HEK293 (cell line): ENCODE results near the gene ADCY3.

Experiments
- CTCF ChIA-PET: fragments of 350-600 bp; formaldehyde crosslinking; extraction: SDS; loops from one replicate; lab custom pipeline; 2021; ENCODE audit warnings: antibody characterized with exemption; lab: Yijun Ruan, JAX
- POLR2A ChIA-PET: fragments of 300-600 bp; formaldehyde crosslinking; extraction: SDS; loops from one replicate; lab custom pipeline; 2020; ENCODE audit warnings: antibody characterized with exemption, inconsistent platforms; lab: Yijun Ruan, JAX
- H3K27ac ChIP-seq: fragments of 200-500 bp; sonication (Bioruptor generic); 2 replicates; pipeline ENCODE4 v1.5.1; 2014; ENCODE audit warnings: low read depth, low read length, control low read depth, inconsistent platforms; ENCODE audit errors: extremely low read depth
- H3K36me3 ChIP-seq, 2 experiments: fragments of 200-500 bp in 1 of 2; sonication (Bioruptor generic) in 1 of 2; 1 replicate in 1 of 2; 2 replicates in 1 of 2; pipeline ENCODE4 v1.5.1; 2014 to 2017; ENCODE audit warnings: inconsistent platforms in 2 of 2, low read length in 2 of 2; ENCODE audit not compliant: control insufficient read depth in 2 of 2, insufficient read depth in 1 of 2
- H3K4me1 ChIP-seq: fragments of 200-500 bp; sonication (Bioruptor generic); 2 replicates; pipeline ENCODE4 v1.5.1; 2014; ENCODE audit warnings: mild to moderate bottlenecking, low read length, inconsistent platforms; ENCODE audit not compliant: control insufficient read depth, insufficient read depth
- H3K4me3 ChIP-seq: 2 replicates; pipeline ENCODE4 v1.5.1; 2011; ENCODE audit warnings: low read depth, mild to moderate bottlenecking, control low read depth, low read length, moderate library complexity
- H3K9me3 ChIP-seq: fragments of 200-500 bp; sonication (Bioruptor generic); 2 replicates; pipeline ENCODE4 v1.5.1; 2014; ENCODE audit warnings: low read depth, low read length, inconsistent platforms; ENCODE audit not compliant: control insufficient read depth, insufficient read depth
- GFI1B ChIP-seq: fragments of 450-650 bp; formaldehyde crosslinking; IDR thresholded peaks from 2 replicates; pipeline ENCODE4 v1.5.1; 2016; ENCODE audit warnings: missing biosample characterization, missing genetic modification characterization
- IKZF3 ChIP-seq: fragments of 450-650 bp; IDR thresholded peaks from 2 replicates; pipeline ENCODE4 v1.5.0; 2018; ENCODE audit warnings: missing biosample characterization, mild to moderate bottlenecking, missing genetic modification characterization, moderate library complexity
- RBAK ChIP-seq: fragments of 450-650 bp; formaldehyde crosslinking; IDR thresholded peaks from 2 replicates; pipeline ENCODE4 v1.5.1; 2016; ENCODE audit warnings: missing biosample characterization, missing genetic modification characterization
- SP3 ChIP-seq: fragments of 450-650 bp; formaldehyde crosslinking; IDR thresholded peaks from 2 replicates; pipeline ENCODE4 v1.5.1; 2016; ENCODE audit warnings: missing biosample characterization, missing genetic modification characterization
- SP7 ChIP-seq: fragments of 450-650 bp; formaldehyde crosslinking; IDR thresholded peaks from 2 replicates; pipeline ENCODE4 v1.5.1; 2016; ENCODE audit warnings: missing biosample characterization, missing genetic modification characterization
- TCF7L2 ChIP-seq: IDR thresholded peaks from 2 replicates; pipeline ENCODE4 v1.6.1; 2011; ENCODE audit warnings: low read depth, mild to moderate bottlenecking, inconsistent platforms, low read length, moderate library complexity, borderline replicate concordance
- ZNF10 ChIP-seq: fragments of 450-650 bp; formaldehyde crosslinking; IDR thresholded peaks from 2 replicates; pipeline ENCODE4 v1.5.1; 2017; ENCODE audit warnings: missing biosample characterization, missing genetic modification characterization
- ZNF132 ChIP-seq: fragments of 450-650 bp; formaldehyde crosslinking; IDR thresholded peaks from 2 replicates; pipeline ENCODE4 v1.5.1; 2017; ENCODE audit warnings: missing biosample characterization, missing genetic modification characterization, borderline replicate concordance
- ZNF2 ChIP-seq: fragments of 450-650 bp; formaldehyde crosslinking; IDR thresholded peaks from 2 replicates; pipeline ENCODE4 v1.5.1; 2016; ENCODE audit warnings: missing biosample characterization, missing genetic modification characterization
- ZNF266 ChIP-seq: fragments of 450-650 bp; formaldehyde crosslinking; IDR thresholded peaks from 2 replicates; pipeline ENCODE4 v1.5.1; 2016; ENCODE audit warnings: missing biosample characterization, missing genetic modification characterization, low read depth
- ZNF473 ChIP-seq: fragments of 450-650 bp; formaldehyde crosslinking; IDR thresholded peaks from 2 replicates; pipeline ENCODE4 v1.5.1; 2017; ENCODE audit warnings: missing biosample characterization, missing genetic modification characterization
- ZNF544 ChIP-seq: fragments of 450-650 bp; formaldehyde crosslinking; IDR thresholded peaks from 2 replicates; pipeline ENCODE4 v1.5.0; 2017; ENCODE audit warnings: missing biosample characterization, missing genetic modification characterization
- ZNF626 ChIP-seq: fragments of 450-650 bp; sonication (Bioruptor Pico); formaldehyde crosslinking; IDR thresholded peaks from 2 replicates; pipeline ENCODE4 v1.5.1; 2018; ENCODE audit warnings: missing biosample characterization, missing genetic modification characterization, inconsistent platforms
- ZNF629 ChIP-seq: fragments of 450-650 bp; formaldehyde crosslinking; IDR thresholded peaks from 2 replicates; pipeline ENCODE4 v1.5.1; 2017; ENCODE audit warnings: missing biosample characterization, missing genetic modification characterization
- ZNF707 ChIP-seq: fragments of 450-650 bp; formaldehyde crosslinking; IDR thresholded peaks from 2 replicates; pipeline ENCODE4 v1.5.1; 2016; ENCODE audit warnings: missing biosample characterization, missing genetic modification characterization
- ZNF843 ChIP-seq: fragments of 450-650 bp; formaldehyde crosslinking; IDR thresholded peaks from 2 replicates; pipeline ENCODE4 v1.5.1; 2016; ENCODE audit warnings: missing biosample characterization, missing genetic modification characterization
- TF ChIP-seq, protein P1 (sequence below): fragments of 450-650 bp; IDR thresholded peaks from 2 replicates; pipeline ENCODE4 v1.5.1; 2018; ENCODE audit warnings: missing biosample characterization, missing genetic modification characterization
- TF ChIP-seq, protein P2 (sequence below): fragments of 450-650 bp; formaldehyde crosslinking; IDR thresholded peaks from 2 replicates; pipeline ENCODE4 v1.5.1; 2016; ENCODE audit warnings: missing biosample characterization, missing genetic modification characterization, borderline replicate concordance
- TF ChIP-seq, protein P3 (sequence below): fragments of 450-650 bp; formaldehyde crosslinking; IDR thresholded peaks from 2 replicates; pipeline ENCODE4 v1.5.0; 2017; ENCODE audit warnings: missing biosample characterization, missing genetic modification characterization, borderline replicate concordance
- TF ChIP-seq, protein P4 (sequence below): fragments of 450-650 bp; formaldehyde crosslinking; IDR thresholded peaks from 2 replicates; pipeline ENCODE4 v1.5.1; 2017; ENCODE audit warnings: missing biosample characterization, missing genetic modification characterization
- TF ChIP-seq, protein P5 (sequence below): fragments of 450-650 bp; formaldehyde crosslinking; IDR thresholded peaks from 2 replicates; pipeline ENCODE4 v1.5.1; 2016; ENCODE audit warnings: missing biosample characterization, missing genetic modification characterization
- TF ChIP-seq, protein P6 (sequence below): fragments of 450-650 bp; formaldehyde crosslinking; IDR thresholded peaks from 2 replicates; pipeline ENCODE4 v1.5.1; 2016; ENCODE audit warnings: missing biosample characterization, missing genetic modification characterization

ADCY3 gene

DNA sequence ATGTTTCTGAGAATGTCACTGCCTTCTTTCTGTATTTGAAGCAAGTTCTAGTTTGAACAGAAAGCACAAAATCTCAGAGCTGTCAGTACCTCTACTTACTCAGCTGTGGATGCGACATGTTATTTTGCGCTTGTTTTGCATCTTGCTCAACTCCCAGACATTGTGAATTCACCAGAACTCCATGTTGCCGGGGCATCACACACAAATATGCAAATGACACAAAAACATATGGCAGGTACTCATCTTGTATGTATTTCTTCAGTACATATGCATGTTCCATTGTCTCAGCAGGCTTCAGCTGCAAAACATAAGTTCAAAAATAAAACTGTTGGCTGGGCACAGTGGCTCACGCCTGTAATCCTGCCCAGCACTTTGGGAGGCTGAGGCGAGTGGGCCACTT is 30.8 kb downstream of the ADCY3 start:
- no peak overlapping the region for H3K4me3 ChIP-seq
- H3K4me1 ChIP-seq: no peaks in the 10 kb centered on the region
- POLR2A ChIA-PET: no interaction called here
- no peaks in the 10 kb centered on the region for H3K9me3 ChIP-seq
- no peak overlapping the region for H3K27ac ChIP-seq
- TF ChIP-seq ZNF2 (tag by site-specific recombination): no peak
- no peak for TF ChIP-seq GFI1B (tag by site-specific recombination)
- CTCF ChIA-PET: no interaction called here
- H3K36me3 ChIP-seq: peaks cover 3 to 15% of the 10 kb centered on the region in 2 experiments; a peak in 1 of 3 replicates

DNA sequence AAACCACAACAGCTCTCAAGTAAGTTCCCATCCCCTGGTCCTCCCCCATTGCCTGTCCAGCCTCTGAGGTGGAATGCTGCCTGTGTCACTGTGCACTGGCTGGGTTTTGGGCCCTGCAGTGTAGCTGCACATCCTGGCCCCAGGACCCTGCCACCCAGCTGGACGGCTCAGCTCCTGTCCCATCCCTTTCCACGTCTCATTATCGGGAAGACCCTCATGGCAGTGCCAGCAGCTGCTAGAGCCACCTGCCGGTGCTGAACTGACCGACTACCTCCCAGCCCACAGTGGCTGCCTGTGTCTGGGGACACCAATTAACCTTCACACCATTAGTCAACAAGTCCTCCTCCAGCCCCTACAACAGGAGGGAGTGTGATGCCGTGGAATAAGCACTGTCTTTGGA is 31.9 kb downstream of the ADCY3 start:
- no peaks in the 10 kb centered on the region for H3K9me3 ChIP-seq
- TF ChIP-seq ZNF132 (no peak), ZNF266 (tag by site-specific recombination) (no peak), SP3 (tag by site-specific recombination) (no peak), RBAK (no peak), ZNF544 (no peak), ZNF707 (tag by site-specific recombination) (no peak)
- TF ChIP-seq, protein P1, sequence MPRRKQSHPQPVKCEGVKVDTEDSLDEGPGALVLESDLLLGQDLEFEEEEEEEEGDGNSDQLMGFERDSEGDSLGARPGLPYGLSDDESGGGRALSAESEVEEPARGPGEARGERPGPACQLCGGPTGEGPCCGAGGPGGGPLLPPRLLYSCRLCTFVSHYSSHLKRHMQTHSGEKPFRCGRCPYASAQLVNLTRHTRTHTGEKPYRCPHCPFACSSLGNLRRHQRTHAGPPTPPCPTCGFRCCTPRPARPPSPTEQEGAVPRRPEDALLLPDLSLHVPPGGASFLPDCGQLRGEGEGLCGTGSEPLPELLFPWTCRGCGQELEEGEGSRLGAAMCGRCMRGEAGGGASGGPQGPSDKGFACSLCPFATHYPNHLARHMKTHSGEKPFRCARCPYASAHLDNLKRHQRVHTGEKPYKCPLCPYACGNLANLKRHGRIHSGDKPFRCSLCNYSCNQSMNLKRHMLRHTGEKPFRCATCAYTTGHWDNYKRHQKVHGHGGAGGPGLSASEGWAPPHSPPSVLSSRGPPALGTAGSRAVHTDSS: no peak
- TF ChIP-seq, protein P2, sequence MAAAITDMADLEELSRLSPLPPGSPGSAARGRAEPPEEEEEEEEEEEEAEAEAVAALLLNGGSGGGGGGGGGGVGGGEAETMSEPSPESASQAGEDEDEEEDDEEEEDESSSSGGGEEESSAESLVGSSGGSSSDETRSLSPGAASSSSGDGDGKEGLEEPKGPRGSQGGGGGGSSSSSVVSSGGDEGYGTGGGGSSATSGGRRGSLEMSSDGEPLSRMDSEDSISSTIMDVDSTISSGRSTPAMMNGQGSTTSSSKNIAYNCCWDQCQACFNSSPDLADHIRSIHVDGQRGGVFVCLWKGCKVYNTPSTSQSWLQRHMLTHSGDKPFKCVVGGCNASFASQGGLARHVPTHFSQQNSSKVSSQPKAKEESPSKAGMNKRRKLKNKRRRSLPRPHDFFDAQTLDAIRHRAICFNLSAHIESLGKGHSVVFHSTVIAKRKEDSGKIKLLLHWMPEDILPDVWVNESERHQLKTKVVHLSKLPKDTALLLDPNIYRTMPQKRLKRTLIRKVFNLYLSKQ: no peak
- TF ChIP-seq, protein P3, sequence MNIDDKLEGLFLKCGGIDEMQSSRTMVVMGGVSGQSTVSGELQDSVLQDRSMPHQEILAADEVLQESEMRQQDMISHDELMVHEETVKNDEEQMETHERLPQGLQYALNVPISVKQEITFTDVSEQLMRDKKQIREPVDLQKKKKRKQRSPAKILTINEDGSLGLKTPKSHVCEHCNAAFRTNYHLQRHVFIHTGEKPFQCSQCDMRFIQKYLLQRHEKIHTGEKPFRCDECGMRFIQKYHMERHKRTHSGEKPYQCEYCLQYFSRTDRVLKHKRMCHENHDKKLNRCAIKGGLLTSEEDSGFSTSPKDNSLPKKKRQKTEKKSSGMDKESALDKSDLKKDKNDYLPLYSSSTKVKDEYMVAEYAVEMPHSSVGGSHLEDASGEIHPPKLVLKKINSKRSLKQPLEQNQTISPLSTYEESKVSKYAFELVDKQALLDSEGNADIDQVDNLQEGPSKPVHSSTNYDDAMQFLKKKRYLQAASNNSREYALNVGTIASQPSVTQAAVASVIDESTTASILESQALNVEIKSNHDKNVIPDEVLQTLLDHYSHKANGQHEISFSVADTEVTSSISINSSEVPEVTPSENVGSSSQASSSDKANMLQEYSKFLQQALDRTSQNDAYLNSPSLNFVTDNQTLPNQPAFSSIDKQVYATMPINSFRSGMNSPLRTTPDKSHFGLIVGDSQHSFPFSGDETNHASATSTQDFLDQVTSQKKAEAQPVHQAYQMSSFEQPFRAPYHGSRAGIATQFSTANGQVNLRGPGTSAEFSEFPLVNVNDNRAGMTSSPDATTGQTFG (tag by site-specific recombination): no peak
- TF ChIP-seq, protein P4, sequence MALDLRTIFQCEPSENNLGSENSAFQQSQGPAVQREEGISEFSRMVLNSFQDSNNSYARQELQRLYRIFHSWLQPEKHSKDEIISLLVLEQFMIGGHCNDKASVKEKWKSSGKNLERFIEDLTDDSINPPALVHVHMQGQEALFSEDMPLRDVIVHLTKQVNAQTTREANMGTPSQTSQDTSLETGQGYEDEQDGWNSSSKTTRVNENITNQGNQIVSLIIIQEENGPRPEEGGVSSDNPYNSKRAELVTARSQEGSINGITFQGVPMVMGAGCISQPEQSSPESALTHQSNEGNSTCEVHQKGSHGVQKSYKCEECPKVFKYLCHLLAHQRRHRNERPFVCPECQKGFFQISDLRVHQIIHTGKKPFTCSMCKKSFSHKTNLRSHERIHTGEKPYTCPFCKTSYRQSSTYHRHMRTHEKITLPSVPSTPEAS (tag by site-specific recombination): no peak
- TF ChIP-seq, protein P5, sequence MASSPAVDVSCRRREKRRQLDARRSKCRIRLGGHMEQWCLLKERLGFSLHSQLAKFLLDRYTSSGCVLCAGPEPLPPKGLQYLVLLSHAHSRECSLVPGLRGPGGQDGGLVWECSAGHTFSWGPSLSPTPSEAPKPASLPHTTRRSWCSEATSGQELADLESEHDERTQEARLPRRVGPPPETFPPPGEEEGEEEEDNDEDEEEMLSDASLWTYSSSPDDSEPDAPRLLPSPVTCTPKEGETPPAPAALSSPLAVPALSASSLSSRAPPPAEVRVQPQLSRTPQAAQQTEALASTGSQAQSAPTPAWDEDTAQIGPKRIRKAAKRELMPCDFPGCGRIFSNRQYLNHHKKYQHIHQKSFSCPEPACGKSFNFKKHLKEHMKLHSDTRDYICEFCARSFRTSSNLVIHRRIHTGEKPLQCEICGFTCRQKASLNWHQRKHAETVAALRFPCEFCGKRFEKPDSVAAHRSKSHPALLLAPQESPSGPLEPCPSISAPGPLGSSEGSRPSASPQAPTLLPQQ (tag by site-specific recombination): no peak
- ChIA-PET POLR2A (interaction anchor here (0.6 to 1.1 kb wide), 2 partner anchors 13 to 1847 kb away, joined by 3 read pairs; no protein-coding TSS in a partner anchor), CTCF (no interaction called here)
- H3K4me3 ChIP-seq: no peak overlapping the region
- H3K27ac ChIP-seq: no peak overlapping the region
- H3K4me1 ChIP-seq: no peaks in the 10 kb centered on the region
- H3K36me3 ChIP-seq: peaks cover 3 to 15% of the 10 kb centered on the region in 2 experiments; a peak in 1 of 3 replicates

DNA sequence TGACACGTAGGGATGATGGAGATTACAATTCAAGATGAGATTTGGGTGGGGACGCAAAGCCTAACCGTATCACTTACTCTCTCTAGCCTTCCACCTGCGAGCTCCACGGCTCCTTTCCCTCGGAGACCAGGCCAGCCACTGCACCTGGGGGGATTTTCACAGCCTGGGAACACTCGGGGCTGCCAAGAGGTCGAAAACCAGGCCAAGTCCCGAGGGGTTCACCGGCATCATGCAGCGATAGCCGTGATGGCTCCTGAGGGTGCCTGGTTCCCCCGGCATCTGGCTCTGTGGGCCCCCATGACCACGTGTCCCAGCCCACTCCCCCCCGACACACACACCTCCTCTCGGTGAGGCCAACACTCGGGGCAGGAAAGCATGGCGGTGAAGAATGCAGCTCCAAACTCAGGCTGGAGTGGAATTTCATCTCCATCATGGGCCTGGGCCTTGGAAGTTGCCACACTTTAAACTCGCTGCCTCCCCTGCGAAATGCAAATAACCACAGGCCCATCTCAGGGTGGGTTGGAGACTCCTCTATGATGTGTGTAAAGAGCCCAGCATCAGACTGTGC is 32.6 kb downstream of the ADCY3 start:
- POLR2A ChIA-PET: interaction anchor here (1.1 kb wide), 1 partner anchor 13 kb away, joined by 3 read pairs; no protein-coding TSS in a partner anchor
- no peaks in the 10 kb centered on the region for H3K4me1 ChIP-seq
- no peak overlapping the region for H3K27ac ChIP-seq
- H3K9me3 ChIP-seq: no peaks in the 10 kb centered on the region
- CTCF ChIA-PET: no interaction called here
- H3K36me3 ChIP-seq: peaks cover 3 to 15% of the 10 kb centered on the region in 2 experiments; a peak in 1 of 3 replicates
- H3K4me3 ChIP-seq: no peak overlapping the region
- TF ChIP-seq SP7 (tag by site-specific recombination) (no peak), TCF7L2 (no peak), ZNF132 (no peak), ZNF629 (tag by site-specific recombination) (no peak), IKZF3 (tag by site-specific recombination) (no peak), ZNF473 (tag by site-specific recombination) (no peak), ZNF10 (tag by site-specific recombination) (no peak), ZNF843 (tag by site-specific recombination) (no peak), ZNF626 (tag by site-specific recombination) (no peak)
- TF ChIP-seq, protein P6, sequence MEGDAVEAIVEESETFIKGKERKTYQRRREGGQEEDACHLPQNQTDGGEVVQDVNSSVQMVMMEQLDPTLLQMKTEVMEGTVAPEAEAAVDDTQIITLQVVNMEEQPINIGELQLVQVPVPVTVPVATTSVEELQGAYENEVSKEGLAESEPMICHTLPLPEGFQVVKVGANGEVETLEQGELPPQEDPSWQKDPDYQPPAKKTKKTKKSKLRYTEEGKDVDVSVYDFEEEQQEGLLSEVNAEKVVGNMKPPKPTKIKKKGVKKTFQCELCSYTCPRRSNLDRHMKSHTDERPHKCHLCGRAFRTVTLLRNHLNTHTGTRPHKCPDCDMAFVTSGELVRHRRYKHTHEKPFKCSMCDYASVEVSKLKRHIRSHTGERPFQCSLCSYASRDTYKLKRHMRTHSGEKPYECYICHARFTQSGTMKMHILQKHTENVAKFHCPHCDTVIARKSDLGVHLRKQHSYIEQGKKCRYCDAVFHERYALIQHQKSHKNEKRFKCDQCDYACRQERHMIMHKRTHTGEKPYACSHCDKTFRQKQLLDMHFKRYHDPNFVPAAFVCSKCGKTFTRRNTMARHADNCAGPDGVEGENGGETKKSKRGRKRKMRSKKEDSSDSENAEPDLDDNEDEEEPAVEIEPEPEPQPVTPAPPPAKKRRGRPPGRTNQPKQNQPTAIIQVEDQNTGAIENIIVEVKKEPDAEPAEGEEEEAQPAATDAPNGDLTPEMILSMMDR (tag by site-specific recombination): no peak
